GM23338 (cell line): ENCODE measurements around the gene RAP1GAP2. TPM values are rescaled to one million over a fixed set of nuclear protein-coding genes. Genes with fewer than 3 reads are reported as not detected.

ENCODE experiments used
- ATAC-seq: fragments of 200-7000 bp; cut with Tn5 transposase; 3 replicates; pipeline ENCODE4 v1.9.1; 2020
- DNase-seq: peaks from one replicate; pipeline ENCODE4 v3.0.0-alpha.2; 2015; ENCODE audit warnings: low spot score
- H2AFZ ChIP-seq: fragments of 200-600 bp; sonication (generic); 2 replicates; pipeline ENCODE4 v1.8.0; 2016; ENCODE audit warnings: antibody characterized with exemption, mild to moderate bottlenecking, moderate library complexity
- H3F3A ChIP-seq: fragments of 200-600 bp; sonication (generic); replicated peaks from 2 replicates; pipeline ENCODE4 v1.8.0; 2017; ENCODE audit warnings: antibody characterized with exemption, mixed run types, low read depth
- H3K27ac ChIP-seq: fragments of 200-600 bp; sonication (generic); 2 replicates; pipeline ENCODE4 v1.6.1; 2016; ENCODE audit warnings: low read depth
- H3K27me3 ChIP-seq: fragments of 200-600 bp; sonication (generic); 2 replicates; pipeline ENCODE4 v1.8.0; 2016; ENCODE audit warnings: mild to moderate bottlenecking, mixed run types, moderate library complexity; ENCODE audit not compliant: insufficient read depth
- H3K36me3 ChIP-seq: fragments of 200-600 bp; sonication (generic); 2 replicates; pipeline ENCODE4 v1.8.0; 2016; ENCODE audit warnings: mild to moderate bottlenecking; ENCODE audit not compliant: insufficient read depth
- H3K4me1 ChIP-seq: fragments of 200-600 bp; sonication (generic); 2 replicates; pipeline ENCODE4 v1.8.0; 2016; ENCODE audit warnings: mild to moderate bottlenecking, moderate library complexity; ENCODE audit not compliant: insufficient read depth
- H3K4me2 ChIP-seq: fragments of 200-600 bp; sonication (generic); 2 replicates; pipeline ENCODE4 v1.7.1; 2017; ENCODE audit warnings: mixed run types
- H3K4me3 ChIP-seq: fragments of 200-600 bp; sonication (generic); 2 replicates; pipeline ENCODE4 v1.6.1; 2016; ENCODE audit warnings: mixed run types
- H3K79me2 ChIP-seq: fragments of 200-600 bp; sonication (generic); replicated peaks from 2 replicates; pipeline ENCODE4 v1.8.0; 2017; ENCODE audit warnings: mild to moderate bottlenecking; ENCODE audit not compliant: insufficient read depth
- H3K9me2 ChIP-seq: fragments of 200-600 bp; sonication (generic); 2 replicates; pipeline ENCODE4 v1.8.0; 2017; ENCODE audit not compliant: insufficient read depth
- H4K20me1 ChIP-seq: fragments of 200-600 bp; sonication (generic); replicated peaks from 2 replicates; pipeline ENCODE4 v1.8.0; 2017; ENCODE audit warnings: mild to moderate bottlenecking; ENCODE audit not compliant: insufficient read depth
- H3K27ac Mint-ChIP-seq: 2 replicates; pipeline ENCODE4 v1.8.0; 2020; ENCODE audit warnings: inconsistent platforms, mild to moderate bottlenecking, moderate library complexity, mixed read lengths
- H3K27me3 Mint-ChIP-seq: 3 replicates; pipeline ENCODE4 v1.8.0; 2022; ENCODE audit warnings: low read depth, mild to moderate bottlenecking, moderate library complexity, mixed read lengths, inconsistent platforms; ENCODE audit not compliant: insufficient read depth, poor library complexity
- H3K36me3 Mint-ChIP-seq: 3 replicates; pipeline ENCODE4 v1.8.0; 2021; ENCODE audit warnings: low read depth, mild to moderate bottlenecking, inconsistent platforms, moderate library complexity, mixed read lengths
- H3K4me1 Mint-ChIP-seq: 3 replicates; pipeline ENCODE4 v1.8.0; 2020; ENCODE audit warnings: mild to moderate bottlenecking, inconsistent platforms, mixed read lengths
- H3K4me3 Mint-ChIP-seq: 3 replicates; pipeline ENCODE4 v1.8.0; 2021; ENCODE audit warnings: moderate library complexity, mild to moderate bottlenecking, inconsistent platforms, mixed read lengths
- H3K9me3 Mint-ChIP-seq: 3 replicates; pipeline ENCODE4 v1.8.0; 2020; ENCODE audit warnings: moderate library complexity, mild to moderate bottlenecking, inconsistent platforms, mixed read lengths
- CREB1 ChIP-seq: fragments of 250-450 bp; sonication (Bioruptor Pico); IDR thresholded peaks from 2 replicates; pipeline ENCODE4 v1.5.0; 2020; ENCODE audit warnings: low read depth, mild to moderate bottlenecking, moderate library complexity
- CTCF ChIP-seq, 2 experiments: fragments of 200-600 bp in 1 of 2; sonication (generic) in 1 of 2; conservative IDR thresholded peaks; 2 replicates each; pipeline versions ENCODE4 v1.5.1 to v1.6.1; 2016 to 2017; ENCODE audit warnings: antibody characterized with exemption in 2 of 2, low read depth in 2 of 2, mild to moderate bottlenecking in 2 of 2, moderate library complexity in 1 of 2
- EZH2 ChIP-seq: fragments of 200-600 bp; sonication (generic); IDR thresholded peaks from one replicate; pipeline ENCODE4 v1.8.0; 2017; ENCODE audit warnings: antibody characterized with exemption, mild to moderate bottlenecking, low read depth; ENCODE audit not compliant: unreplicated experiment
- EZH2phosphoT487 ChIP-seq: fragments of 200-600 bp; sonication (generic); IDR thresholded peaks from one replicate; pipeline ENCODE4 v1.8.1; 2018; ENCODE audit warnings: antibody characterized with exemption; ENCODE audit not compliant: unreplicated experiment
- JUNB ChIP-seq: IDR thresholded peaks from one replicate; pipeline ENCODE4 v1.6.1; 2016; ENCODE audit warnings: antibody characterized with exemption; ENCODE audit not compliant: unreplicated experiment
- NANOG ChIP-seq: IDR thresholded peaks from 2 replicates; pipeline ENCODE4 v1.6.1; 2016; ENCODE audit warnings: antibody characterized with exemption, borderline replicate concordance
- POLR2AphosphoS5 ChIP-seq: IDR thresholded peaks from 2 replicates; pipeline ENCODE4 v1.6.1; 2016; ENCODE audit warnings: antibody characterized with exemption, low read depth
- REST ChIP-seq: IDR thresholded peaks from one replicate; pipeline ENCODE4 v1.6.1; 2018; ENCODE audit warnings: antibody characterized with exemption; ENCODE audit not compliant: unreplicated experiment
- STAT1 ChIP-seq: IDR thresholded peaks from one replicate; pipeline ENCODE4 v1.6.1; 2016; ENCODE audit warnings: antibody characterized with exemption; ENCODE audit not compliant: unreplicated experiment
- ZNF114 ChIP-seq: fragments of 250-450 bp; sonication (Bioruptor Pico); IDR thresholded peaks from 2 replicates; pipeline ENCODE4 v1.5.0; 2020; ENCODE audit warnings: mild to moderate bottlenecking, moderate library complexity
- ZNF331 ChIP-seq: fragments of 250-450 bp; sonication (Bioruptor Pico); IDR thresholded peaks from 2 replicates; pipeline ENCODE4 v1.5.0; 2020; ENCODE audit warnings: low read depth, mild to moderate bottlenecking, moderate library complexity
- ZNF462 ChIP-seq: fragments of 250-450 bp; sonication (Bioruptor Pico); IDR thresholded peaks from 2 replicates; pipeline ENCODE4 v1.5.0; 2020; ENCODE audit warnings: mild to moderate bottlenecking, moderate library complexity
- polyA plus RNA-seq: library from polyadenylated mRNA; unstranded; fragments of >200 nt; fragmentation: Nextera tagmentation; extraction: Ambion mirVana; gene quantifications from 2 replicates; pipeline ENCODE4 v1.2.1, GENCODE V29; 2016
- total RNA-seq: library from RNA; depleted of rRNA; stranded (reverse); fragments of >200 nt; shearing (Covaris generic); gene quantifications from 2 replicates; pipeline ENCODE4 v1.2.3, GENCODE V29; 2014
- TF ChIP-seq, protein P1 (sequence below): IDR thresholded peaks from 2 replicates; pipeline ENCODE4 v1.6.1; 2016; ENCODE audit warnings: antibody characterized with exemption

The RAP1GAP2 gene
- total and polyA plus RNA-seq, 2 experiments from 2014 or later, result 17.8 to 46.1 TPM

GRCh38 chr17:3022197-3022596 lies 226.0 kb downstream of the RAP1GAP2 start:
- Histone ChIP-seq H3K9me2 (no peaks in the 10 kb centered on the region), H3K4me2 (no peak overlapping the region), H3K4me3 (no peak overlapping the region), H3K27me3 (no peaks in the 10 kb centered on the region), H4K20me1 (no peaks in the 10 kb centered on the region), H2AFZ (no peak overlapping the region), H3F3A (no peaks in the 10 kb centered on the region), H3K27ac (no peak overlapping the region), H3K36me3 (peaks cover 31% of the 10 kb centered on the region), H3K4me1 (no peaks in the 10 kb centered on the region), H3K79me2 (peaks cover 4% of the 10 kb centered on the region)
- H3K27ac Mint-ChIP-seq, result no peak overlapping the region
- no peak for TF ChIP-seq ZNF114 (CRISPR knock-in tag)
- TF ChIP-seq EZH2, result no peak
- no peak for TF ChIP-seq NANOG
- TF ChIP-seq ZNF462 (CRISPR knock-in tag), result no peak
- TF ChIP-seq EZH2phosphoT487, result no peak
- TF ChIP-seq ZNF331, result no peak
- no peak for TF ChIP-seq CTCF (conservative IDR thresholded peaks at IDR 0.05; ENCODE audit: low read depth in 2 of 2)
- no peak for TF ChIP-seq REST
- no peak for TF ChIP-seq JUNB
- TF ChIP-seq CREB1 (CRISPR knock-in tag), result no peak
- TF ChIP-seq POLR2AphosphoS5, result no peak
- TF ChIP-seq, protein P1, sequence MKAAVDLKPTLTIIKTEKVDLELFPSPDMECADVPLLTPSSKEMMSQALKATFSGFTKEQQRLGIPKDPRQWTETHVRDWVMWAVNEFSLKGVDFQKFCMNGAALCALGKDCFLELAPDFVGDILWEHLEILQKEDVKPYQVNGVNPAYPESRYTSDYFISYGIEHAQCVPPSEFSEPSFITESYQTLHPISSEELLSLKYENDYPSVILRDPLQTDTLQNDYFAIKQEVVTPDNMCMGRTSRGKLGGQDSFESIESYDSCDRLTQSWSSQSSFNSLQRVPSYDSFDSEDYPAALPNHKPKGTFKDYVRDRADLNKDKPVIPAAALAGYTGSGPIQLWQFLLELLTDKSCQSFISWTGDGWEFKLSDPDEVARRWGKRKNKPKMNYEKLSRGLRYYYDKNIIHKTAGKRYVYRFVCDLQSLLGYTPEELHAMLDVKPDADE, result no peak
- no peak for TF ChIP-seq STAT1
- H3K27me3 Mint-ChIP-seq, result peaks cover 9% of the 10 kb centered on the region
- ATAC-seq (no peak), DNase-seq (no peak)
- H3K4me3 Mint-ChIP-seq, result no peak overlapping the region
- H3K4me1 Mint-ChIP-seq, result no peaks in the 10 kb centered on the region
- peaks cover 51% of the 10 kb centered on the region for H3K36me3 Mint-ChIP-seq
- peaks cover 24% of the 10 kb centered on the region for H3K9me3 Mint-ChIP-seq
